HepG2 (cell line): Measurements from ENCODE around the gene RREB1. TPM values are rescaled to one million over a fixed set of nuclear protein-coding genes. Genes with fewer than 3 reads are reported as not detected.
"Not testable (repeated sequence)": the region's sequence is repeated elsewhere in the genome, so short reads cannot be mapped to it uniquely, and the experiment has no call there.

Experiments used
- ATAC-seq: fragments of 200-7000 bp; cut with Tn5 transposase; 3 replicates; pipeline ENCODE4 v1.9.1; 2020; ENCODE audit warnings: mild to moderate bottlenecking, moderate library complexity
- BruUV-seq: library from RNA; stranded (reverse); fragments of 400-500 nt; replicated peaks from 2 replicates; lab custom pipeline; 2021; lab: Mats Ljungman, UMichigan
- CTCF ChIA-PET: fragments of 300-600 bp; formaldehyde crosslinking; extraction: SDS; loops from one replicate; lab custom pipeline; 2021; ENCODE audit warnings: low total read pairs, inconsistent platforms, low intra/inter-chr PET ratio; lab: Yijun Ruan, JAX
- POLR2A ChIA-PET: fragments of 350-600 bp; sonication (Branson Sonifier 250); formaldehyde crosslinking; loops from one replicate; lab custom pipeline; 2020; ENCODE audit warnings: antibody characterized with exemption, inconsistent platforms; lab: Yijun Ruan, JAX
- DNase-seq: peaks from one replicate; pipeline ENCODE4 v3.0.0-alpha.2; 2015; ENCODE audit warnings: low spot score
- FAIRE-seq: peaks from 3 replicates; lab custom pipeline; 2011; peaks lifted over from hg19 to GRCh38; lab: Jason Lieb, UNC
- H2AFZ ChIP-seq: one replicate; pipeline ENCODE4 v1.6.1; 2011; ENCODE audit warnings: low read length, inconsistent platforms
- H3K27ac ChIP-seq: fragments of 300-600 bp; 3 replicates; pipeline ENCODE4 v1.8.0; 2011; ENCODE audit warnings: mixed run types, mild to moderate bottlenecking, mixed read lengths, low read length, inconsistent platforms; ENCODE audit not compliant: insufficient read depth; ENCODE audit errors: extremely low read length
- H3K27me3 ChIP-seq, 2 experiments: fragments of 200-600 bp in 1 of 2; 2 replicates in 1 of 2; 3 replicates in 1 of 2; pipeline versions ENCODE4 v1.6.0 to v1.8.0; 2011; ENCODE audit warnings: low read length in 2 of 2, mild to moderate bottlenecking in 2 of 2, moderate library complexity in 2 of 2, inconsistent platforms in 1 of 2; ENCODE audit not compliant: insufficient read depth in 2 of 2, control insufficient read depth in 1 of 2
- H3K36me3 ChIP-seq, 2 experiments: fragments of 200-600 bp in 1 of 2; replicated peaks in 1 of 2; 2 replicates in 1 of 2; 3 replicates in 1 of 2; pipeline versions ENCODE4 v1.5.1 to v1.8.0; 2011; ENCODE audit warnings: low read length in 2 of 2, inconsistent platforms in 1 of 2; ENCODE audit not compliant: insufficient read depth in 2 of 2, control insufficient read depth in 1 of 2
- H3K4me1 ChIP-seq: 2 replicates; pipeline ENCODE4 v1.5.1; 2012; ENCODE audit warnings: low read length, inconsistent platforms; ENCODE audit not compliant: insufficient read depth
- H3K4me2 ChIP-seq: 2 replicates; pipeline ENCODE4 v1.6.0; 2011; ENCODE audit warnings: low read depth, low read length, inconsistent platforms
- H3K4me3 ChIP-seq, 3 experiments: fragments of 200-600 bp in 1 of 3; sonication (generic), shearing (Covaris generic) in 1 of 3; replicated peaks in 1 of 3; 2 replicates each; pipeline ENCODE4 v1.5.1; 2011 to 2016; ENCODE audit warnings: low read length in 3 of 3, inconsistent platforms in 2 of 3, low read depth in 2 of 3, mild to moderate bottlenecking in 2 of 3, control low read depth in 1 of 3, mixed read lengths in 1 of 3; ENCODE audit not compliant: insufficient read depth in 1 of 3
- H3K79me2 ChIP-seq: one replicate; pipeline ENCODE4 v1.6.1; 2011; ENCODE audit warnings: low read length, inconsistent platforms; ENCODE audit not compliant: insufficient read depth
- H3K9ac ChIP-seq: 2 replicates; pipeline ENCODE4 v1.6.0; 2011; ENCODE audit warnings: mild to moderate bottlenecking, low read depth, low read length, inconsistent platforms; ENCODE audit not compliant: insufficient read depth
- H3K9me3 ChIP-seq: 2 replicates; pipeline ENCODE4 v1.5.1; 2012; ENCODE audit warnings: mild to moderate bottlenecking, low read length
- H4K20me1 ChIP-seq: 2 replicates; pipeline ENCODE4 v1.6.0; 2011; ENCODE audit warnings: inconsistent platforms, mild to moderate bottlenecking, low read length, moderate library complexity; ENCODE audit not compliant: insufficient read depth
- DMTF1 ChIP-seq: sonication (generic); formaldehyde crosslinking; IDR thresholded peaks from 2 replicates; pipeline ENCODE4 v1.4.0; 2020; ENCODE audit warnings: mild to moderate bottlenecking, missing genetic modification reagents
- TEF ChIP-seq: sonication (generic); formaldehyde crosslinking; IDR thresholded peaks from 2 replicates; pipeline ENCODE4 v1.5.0; 2020; ENCODE audit warnings: missing genetic modification reagents
- WGBS: methylation state at CpG from one replicate; pipeline ENCODE4 v1.1.6; 2017; ENCODE audit warnings: low lambda C conversion rate; 5-methylcytosine and 5-hydroxymethylcytosine counted together
- in situ Hi-C: cut with HindIII; loops from 2 replicates; pipeline ENCODE4 v1.10.0; 2017; ENCODE audit warnings: low pct_unique_long_range_greater_than_20kb; ENCODE audit not compliant: extremely low pct_ligation_motif_present
- intact Hi-C: fragments of 100-400 bp; cut with micrococcal nuclease; formaldehyde crosslinking; loops from one replicate; pipeline ENCODE4 v1.10.0; 2022; ENCODE audit not compliant: unreplicated experiment
- polyA plus RNA-seq, 8 experiments: library from polyadenylated mRNA; depleted of rRNA in 3 of 8; stranded (reverse) in 7 of 8; unstranded in 1 of 8; fragments of >200 nt; fragmentation: Illumina TruSeq in 4 of 8; extraction: Trizol in 4 of 8; gene quantifications; 2 replicates each; pipeline versions ENCODE4 v1.2.1 to v1.2.3, GENCODE V29; 2011 to 2016; ENCODE audit warnings: low read depth in 4 of 8, missing spikeins in 1 of 8, mixed read lengths in 1 of 8; ENCODE audit not compliant: insufficient read depth in 1 of 8
- total RNA-seq, 5 experiments: library from RNA; depleted of rRNA; stranded (reverse); fragments of >200 nt; fragmentation: Illumina TruSeq; extraction: Trizol; gene quantifications; 2 replicates each; pipeline ENCODE4 v1.2.3, GENCODE V29; 2016; ENCODE audit warnings: low read depth in 1 of 5

RREB1 gene
- total and polyA plus RNA-seq, 2 of the 13 experiments (the other 11 are each of a cell fraction or from before 2014, with no cell fraction given), result 6.1 to 23.2 TPM

- ATAC-seq, H3K27ac ChIP-seq, H3K9me3 ChIP-seq, intact Hi-C loops, H2AFZ ChIP-seq, H3K9ac ChIP-seq, FAIRE-seq, H4K20me1 ChIP-seq, BruUV-seq, H3K36me3 ChIP-seq, H3K4me2 ChIP-seq, H3K79me2 ChIP-seq, H3K4me3 ChIP-seq, in situ Hi-C loops, H3K27me3 ChIP-seq, DNase-seq, POLR2A ChIA-PET: not testable (repeated sequence)
- WGBS, result 84% methylated on average over 8 of the region's 8 CpGs
- CTCF ChIA-PET, result interaction anchor here (2.8 to 2.9 kb wide), 2 partner anchors 64 to 341 kb away, joined by 18 to 25 read pairs; no protein-coding TSS in a partner anchor
- H3K4me1 ChIP-seq, result peaks cover 27% of the 10 kb centered on the region
Measured at GRCh38 chr6:7274525-7274924, 166.8 kb downstream of the RREB1 start.

- Histone ChIP-seq H3K9me3 (no peaks in the 10 kb centered on the region), H3K27ac (no peak overlapping the region), H3K4me2 (no peak overlapping the region), H4K20me1 (no peaks in the 10 kb centered on the region), H3K27me3 (no peaks in the 10 kb centered on the region), H3K4me3 (no peak overlapping the region), H3K4me1 (peaks cover 11% of the 10 kb centered on the region), H3K79me2 (no peaks in the 10 kb centered on the region), H3K36me3 (no peaks in the 10 kb centered on the region), H2AFZ (no peak overlapping the region), H3K9ac (no peak overlapping the region)
- CTCF ChIA-PET, result interaction anchor here (1.0 to 2.9 kb wide), 6 partner anchors 60 to 600 kb away, joined by 3 to 25 read pairs (median 6); partner anchors contain the start of genes CAGE1 and RIOK1
- 55% methylated on average over 7 of the region's 7 CpGs for WGBS
- intact Hi-C loops, result loop anchor here (1.0 kb wide), 3 partner anchors 63 to 339 kb away; no protein-coding TSS in a partner anchor
- POLR2A ChIA-PET, result no interaction called here
- in situ Hi-C loops, result no loop called here
- FAIRE-seq (no peak), ATAC-seq (no peak), DNase-seq (no peak)
- BruUV-seq, result no TSS peak
- TF ChIP-seq TEF (no peak), DMTF1 (CRISPR knock-in tag) (no peak)
Measured at GRCh38 chr6:7276199-7276524, 168.4 kb downstream of the RREB1 start.
